Head of caudate nucleus (tissue), 42 donors: ENCODE results near the gene CDC14A.
"Not testable (repeated sequence)": the region's sequence is repeated elsewhere in the genome, so short reads cannot be mapped to it uniquely, and the experiment has no call there.

Experiments
- DNase-seq, 42 donors: peaks; one replicate each; pipeline versions ENCODE4 v3.0.0 to v3.0.0-alpha.2; 2020 to 2021; ENCODE audit warnings: mixed read lengths in 7 of 42
- intact Hi-C: fragments of 100-400 bp; cut with DNase I; formaldehyde crosslinking; loops from one replicate; pipeline ENCODE4 v1.15.0; 2022

CDC14A gene

GRCh38 chr1:100359139-100359538, 6.8 kb downstream of the CDC14A start:
- intact Hi-C loops: no loop called here
- DNase-seq: no peak

DNA sequence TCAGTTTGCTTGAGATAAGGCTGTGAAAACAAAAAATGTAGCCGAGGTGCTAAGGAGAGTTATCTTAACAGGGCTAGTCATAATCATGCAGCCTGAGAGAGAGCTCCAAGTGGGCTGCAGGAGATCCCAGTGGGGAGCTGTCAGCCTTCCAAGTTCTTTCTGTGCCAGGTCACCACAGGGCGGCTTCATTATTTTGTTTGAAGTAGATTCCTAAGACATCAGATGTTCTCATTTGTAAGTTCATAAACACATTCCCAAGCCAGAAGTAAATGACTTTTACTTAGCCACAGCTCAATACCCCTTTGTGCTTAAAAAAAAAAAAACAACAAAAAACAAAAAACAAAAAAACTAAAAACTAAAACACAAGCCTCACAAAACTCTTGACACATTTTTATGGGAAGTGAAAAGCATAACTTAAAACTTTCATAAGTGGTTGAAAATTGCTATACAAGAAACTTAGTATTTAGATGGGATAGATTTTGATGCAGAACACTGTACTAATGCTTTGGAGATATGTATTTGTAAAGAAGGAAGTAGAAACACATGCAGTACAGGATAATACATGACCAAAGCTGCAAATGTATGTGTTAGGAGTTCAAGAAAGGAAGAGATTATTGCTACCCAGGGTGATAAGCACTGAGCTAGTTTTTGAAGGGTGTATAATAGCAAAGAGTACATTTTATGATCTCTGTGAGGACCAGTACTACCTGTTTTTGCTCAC, 8.6 kb downstream of the CDC14A start:
- DNase-seq: peak in 14 of 42 donors; percentile 8 to 62 (median 26)

DNA sequence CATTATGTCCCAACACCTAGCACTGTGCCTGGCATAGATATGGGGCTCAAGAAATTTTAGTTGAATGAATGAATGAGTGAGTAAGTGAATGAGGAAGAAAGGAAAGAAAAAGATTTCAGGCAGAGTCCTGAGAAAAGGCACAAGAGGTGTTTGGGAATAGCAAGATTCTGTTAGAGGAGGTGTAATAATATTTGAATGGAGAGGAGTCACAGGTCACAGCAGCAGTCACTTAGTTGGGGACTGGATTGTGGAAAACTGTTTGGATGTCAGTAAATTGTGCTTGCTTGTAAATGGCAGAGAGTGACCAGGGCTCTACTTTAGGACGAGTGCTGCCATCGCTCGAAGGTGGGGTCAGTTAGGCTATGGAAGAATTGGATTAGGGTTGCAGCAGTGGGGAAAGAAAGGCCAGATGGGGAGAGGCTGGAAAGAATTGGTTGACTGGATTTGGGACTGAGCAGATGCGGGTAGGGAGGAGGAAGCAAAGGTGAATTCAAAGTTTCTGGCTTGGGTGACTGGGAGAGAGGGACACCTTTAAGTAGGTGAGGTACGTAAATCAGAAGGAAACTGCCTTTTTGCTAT, 9.3 kb downstream of the CDC14A start:
- intact Hi-C loops: loop anchor here (10.0 kb wide), 1 partner anchor 93 kb away; no protein-coding TSS in a partner anchor
- DNase-seq: no peak

More for the DNA sequence above, 8.6 kb downstream of the CDC14A start:
- intact Hi-C loops: loop anchor here (10.0 kb wide), 1 partner anchor 94 kb away; no protein-coding TSS in a partner anchor

DNA sequence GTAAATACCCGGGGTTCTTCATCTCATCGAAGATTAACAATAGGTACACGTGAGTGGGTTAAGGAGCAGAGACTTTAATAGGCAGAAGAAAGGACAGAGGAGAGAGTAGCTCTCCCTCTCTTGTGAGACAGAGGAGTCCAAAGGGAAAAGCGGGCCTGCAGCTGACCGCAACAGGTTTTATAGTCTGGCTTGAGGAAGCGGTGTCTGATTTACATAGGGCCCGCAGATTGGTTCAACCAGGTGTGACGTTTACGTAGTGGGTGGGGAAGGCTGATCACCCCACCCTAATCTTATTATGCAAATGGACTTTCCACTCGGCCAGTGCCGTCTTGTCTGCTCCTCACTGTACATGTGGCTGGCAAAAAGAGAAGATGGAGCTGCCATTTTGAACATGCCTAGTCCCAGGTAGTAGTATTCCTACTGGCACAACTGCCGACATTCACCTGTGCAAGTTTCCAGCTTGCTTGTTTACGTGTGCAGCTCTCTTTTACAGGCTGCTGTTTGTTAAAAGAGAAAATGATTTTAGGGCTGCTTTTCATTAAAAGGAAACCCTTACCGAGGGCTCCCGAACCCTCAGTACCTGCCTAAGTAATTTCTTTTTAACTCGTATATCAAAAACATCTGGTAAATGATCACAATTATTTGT, 10.6 kb downstream of the CDC14A start:
- intact Hi-C loops: loop anchor here (10.0 kb wide), 1 partner anchor 92 kb away; no protein-coding TSS in a partner anchor
- no peak for DNase-seq

DNA sequence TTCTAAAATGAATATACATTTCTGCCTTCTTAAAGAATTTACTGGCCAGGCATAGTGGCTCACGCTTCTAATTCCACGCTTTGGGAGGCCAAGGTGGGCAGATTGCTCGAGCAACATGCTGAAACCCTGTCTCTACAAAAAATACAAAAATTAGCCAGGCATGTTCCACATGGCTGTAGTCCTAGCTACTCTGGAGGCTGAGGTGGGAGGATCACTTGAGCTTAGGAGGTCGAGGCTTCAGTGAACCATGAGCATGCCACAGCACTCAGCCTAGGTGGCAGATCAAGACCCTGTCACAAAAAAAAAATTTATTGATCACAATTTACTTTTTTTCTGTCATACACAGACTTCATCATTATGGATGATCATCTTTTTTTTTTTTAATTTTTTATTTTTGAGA, 11.5 kb downstream of the CDC14A start:
- intact Hi-C loops: loop anchor here (10.0 kb wide), 1 partner anchor 91 kb away; no protein-coding TSS in a partner anchor
- DNase-seq: no peak

DNA sequence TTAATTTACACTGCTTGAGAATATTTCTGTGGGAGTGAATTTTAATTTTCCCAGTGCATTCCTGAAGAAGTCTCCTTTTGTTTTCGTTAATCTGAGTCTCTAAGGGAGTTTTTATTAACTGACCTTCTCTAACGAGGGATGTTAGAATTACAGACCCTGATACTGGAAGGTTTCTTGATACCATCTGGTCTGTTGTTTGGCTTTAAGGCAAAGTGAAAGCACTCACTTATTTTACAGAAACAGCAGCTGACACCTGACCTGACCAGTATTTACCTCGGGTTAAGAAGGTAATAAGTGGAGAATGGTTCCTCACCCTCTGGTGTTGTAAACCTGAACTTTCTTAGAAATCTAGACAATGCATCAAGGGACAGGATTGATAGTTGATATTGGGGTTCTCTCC, 12.4 kb downstream of the CDC14A start:
- intact Hi-C loops: loop anchor here (10.0 kb wide), 1 partner anchor 90 kb away; no protein-coding TSS in a partner anchor
- no peak for DNase-seq

GRCh38 chr1:100366209-100366525, 13.9 kb downstream of the CDC14A start:
- intact Hi-C loops: loop anchor here (10.0 kb wide), 1 partner anchor 89 kb away; no protein-coding TSS in a partner anchor
- DNase-seq: no peak

GRCh38 chr1:100369339-100369738, 17.0 kb downstream of the CDC14A start:
- intact Hi-C loops: loop anchor here (10.0 kb wide), 1 partner anchor 85 kb away; no protein-coding TSS in a partner anchor
- DNase-seq: not testable (repeated sequence)

- DNase-seq, intact Hi-C loops: not testable (repeated sequence)
Measured at GRCh38 chr1:100373953-100374352, 21.6 kb downstream of the CDC14A start.

DNA sequence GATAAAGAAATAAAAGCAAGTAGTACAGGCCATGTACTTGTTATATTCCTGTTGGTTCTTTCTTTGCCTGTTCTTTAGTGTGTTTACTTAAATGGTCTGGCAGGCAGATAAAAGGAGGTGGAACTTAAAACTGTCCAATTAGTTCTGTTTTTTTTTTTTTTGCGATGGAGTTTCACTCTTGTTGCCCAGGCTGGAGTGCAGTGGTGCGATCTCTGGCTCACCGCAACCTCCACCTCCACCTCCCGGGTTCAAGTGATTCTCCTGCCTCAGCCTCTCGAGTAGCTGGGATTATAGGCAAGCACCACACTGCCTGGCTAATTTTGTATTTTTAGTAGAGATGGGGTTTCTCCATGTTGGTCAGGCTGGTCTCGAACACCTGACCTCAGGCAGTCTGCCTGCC, 24.6 kb downstream of the CDC14A start:
- intact Hi-C loops, DNase-seq: not testable (repeated sequence)

GRCh38 chr1:100377590-100378361, 25.5 kb downstream of the CDC14A start:
- intact Hi-C loops: no loop called here
- DNase-seq: no peak

- intact Hi-C loops: no loop called here
- no peak for DNase-seq
Measured at GRCh38 chr1:100378956-100379355, 26.6 kb downstream of the CDC14A start.

GRCh38 chr1:100380635-100381034, 28.3 kb downstream of the CDC14A start:
- no peak for DNase-seq
- intact Hi-C loops: no loop called here

DNA sequence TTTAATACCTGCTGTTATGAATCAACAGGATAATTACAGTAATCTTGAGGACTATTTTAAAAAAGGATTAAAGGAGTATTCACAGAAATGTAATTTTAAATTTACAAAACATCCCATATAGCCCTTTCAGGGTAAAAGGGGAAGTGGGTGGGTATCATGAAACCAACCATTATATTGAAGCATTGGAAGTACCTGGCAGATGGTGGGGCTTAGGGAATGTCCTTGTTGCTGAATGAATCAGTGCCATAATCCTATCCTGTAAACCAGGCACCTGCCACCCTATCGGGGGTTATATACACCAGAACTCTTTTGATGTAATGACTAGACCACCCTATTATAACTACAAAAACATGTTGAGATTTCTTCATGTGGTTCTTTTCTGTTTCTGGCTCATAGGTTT, 30.4 kb downstream of the CDC14A start:
- no peak for DNase-seq
- intact Hi-C loops: no loop called here

GRCh38 chr1:100383743-100384405, 31.6 kb downstream of the CDC14A start:
- DNase-seq: no peak
- intact Hi-C loops: no loop called here

- intact Hi-C loops: no loop called here
- DNase-seq: no peak
Measured at GRCh38 chr1:100387209-100387608, 34.9 kb downstream of the CDC14A start.

DNA sequence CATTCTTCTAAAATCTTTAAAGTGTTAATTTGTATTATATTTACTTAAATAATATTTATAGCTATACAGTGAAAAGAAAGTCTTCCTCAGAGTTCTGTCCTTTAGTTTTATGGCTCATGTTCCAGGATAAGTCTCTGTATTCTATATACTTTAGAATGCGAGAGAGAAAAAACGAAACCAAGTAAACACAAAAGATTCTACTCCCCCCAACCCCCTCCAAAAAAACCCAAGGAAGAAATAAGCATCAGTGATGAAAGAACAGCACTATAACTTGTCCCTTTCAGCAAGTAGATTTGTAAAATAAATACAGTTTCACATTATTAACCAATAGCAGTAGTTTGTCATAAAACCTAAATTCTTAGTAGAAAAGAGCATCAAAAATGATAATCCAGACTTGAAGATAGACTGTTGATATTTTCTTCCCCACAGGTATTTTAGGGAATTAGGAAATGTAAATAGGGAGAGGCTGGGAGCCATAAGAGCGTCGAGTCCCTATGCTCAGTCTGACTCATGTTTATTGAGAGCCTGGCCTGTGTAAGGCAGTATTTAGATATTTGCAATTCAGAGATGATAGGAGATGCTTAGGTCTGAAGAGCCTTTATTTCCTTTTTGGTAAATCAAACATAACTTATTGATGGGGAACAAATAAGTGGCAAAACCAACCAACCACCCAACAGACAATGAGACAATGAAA, 35.5 kb downstream of the CDC14A start:
- DNase-seq: no peak
- intact Hi-C loops: no loop called here

GRCh38 chr1:100390531-100390930, 38.2 kb downstream of the CDC14A start:
- intact Hi-C loops: no loop called here
- DNase-seq: no peak
